ENCODE data around the gene IL15RA.

The IL15RA gene

DNA sequence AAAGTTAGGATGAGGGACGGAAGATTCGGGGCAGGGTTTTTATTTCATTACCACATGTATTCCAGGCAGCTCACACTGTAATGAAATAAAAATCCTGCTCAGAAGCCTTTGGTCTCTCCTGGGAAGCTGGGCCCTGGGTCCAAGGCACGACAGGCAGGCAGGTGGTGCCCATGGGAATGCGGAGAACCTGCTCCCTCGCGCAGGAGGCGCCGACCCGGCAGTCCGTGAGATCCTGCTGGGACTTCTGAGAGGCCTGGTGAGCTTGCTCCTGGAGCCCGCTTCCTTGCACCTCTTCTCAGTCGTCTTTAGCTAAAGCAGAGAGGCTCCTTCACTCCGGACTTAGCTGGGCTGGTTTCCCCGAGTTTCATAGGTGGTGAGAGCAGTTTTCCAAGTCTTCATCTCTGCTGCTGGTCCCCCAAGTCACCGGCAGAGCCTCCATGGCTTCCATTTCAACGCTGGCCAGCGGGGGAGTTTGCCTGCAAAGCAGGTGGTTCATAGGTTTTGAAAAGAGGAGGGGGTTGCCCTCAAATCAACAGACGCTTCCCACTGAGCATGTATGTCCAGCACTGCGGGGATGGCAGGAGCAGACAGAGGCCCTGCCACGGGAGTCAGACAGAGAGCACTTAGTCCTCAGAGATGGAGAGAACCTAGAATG, 24.5 kb downstream of the IL15RA start:
- TF ChIP-seq, protein P1, sequence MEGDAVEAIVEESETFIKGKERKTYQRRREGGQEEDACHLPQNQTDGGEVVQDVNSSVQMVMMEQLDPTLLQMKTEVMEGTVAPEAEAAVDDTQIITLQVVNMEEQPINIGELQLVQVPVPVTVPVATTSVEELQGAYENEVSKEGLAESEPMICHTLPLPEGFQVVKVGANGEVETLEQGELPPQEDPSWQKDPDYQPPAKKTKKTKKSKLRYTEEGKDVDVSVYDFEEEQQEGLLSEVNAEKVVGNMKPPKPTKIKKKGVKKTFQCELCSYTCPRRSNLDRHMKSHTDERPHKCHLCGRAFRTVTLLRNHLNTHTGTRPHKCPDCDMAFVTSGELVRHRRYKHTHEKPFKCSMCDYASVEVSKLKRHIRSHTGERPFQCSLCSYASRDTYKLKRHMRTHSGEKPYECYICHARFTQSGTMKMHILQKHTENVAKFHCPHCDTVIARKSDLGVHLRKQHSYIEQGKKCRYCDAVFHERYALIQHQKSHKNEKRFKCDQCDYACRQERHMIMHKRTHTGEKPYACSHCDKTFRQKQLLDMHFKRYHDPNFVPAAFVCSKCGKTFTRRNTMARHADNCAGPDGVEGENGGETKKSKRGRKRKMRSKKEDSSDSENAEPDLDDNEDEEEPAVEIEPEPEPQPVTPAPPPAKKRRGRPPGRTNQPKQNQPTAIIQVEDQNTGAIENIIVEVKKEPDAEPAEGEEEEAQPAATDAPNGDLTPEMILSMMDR (IDR thresholded peaks at IDR 0.05; ENCODE audit: low read depth, low read length), result no peak
- no peak for DNase-seq (ENCODE audit: low read depth in 2 of 2)
- H3K4me3 ChIP-seq (replicated peaks in 1 of 2; ENCODE audit: low read depth in 2 of 2, low read length in 2 of 2), result no peak overlapping the region

DNA sequence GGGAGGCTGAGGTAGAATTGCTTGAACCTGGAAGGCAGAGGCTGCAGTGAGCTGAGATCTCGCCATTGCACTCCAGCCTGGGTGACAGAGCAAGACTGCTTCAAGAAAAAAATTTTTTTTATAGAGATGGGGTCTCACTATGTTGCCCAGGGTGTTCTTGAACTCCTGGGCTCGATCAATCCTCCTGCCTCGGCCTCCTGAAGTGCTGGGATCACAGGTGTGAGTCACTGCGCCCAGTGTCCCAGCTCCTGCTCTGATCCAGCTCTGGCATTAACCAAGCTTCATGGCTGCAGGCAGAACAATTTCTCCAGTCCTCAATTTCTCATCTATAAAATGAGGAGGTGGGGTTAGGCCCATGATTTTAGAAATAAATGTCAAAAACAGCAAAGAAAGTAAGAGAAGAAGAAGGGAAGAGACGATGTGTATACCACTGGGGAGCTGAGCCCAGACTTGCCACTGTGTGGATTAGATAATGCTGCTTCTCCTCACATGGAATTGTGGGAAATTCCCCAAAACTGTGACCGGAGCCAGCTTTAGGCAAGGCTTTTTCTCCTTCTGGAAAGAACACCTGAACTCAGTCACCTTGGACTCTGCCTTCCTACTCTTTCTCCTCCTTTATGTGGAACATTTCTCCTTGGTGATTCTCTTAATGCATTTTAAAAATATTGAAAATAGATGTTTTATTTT, 25.5 kb downstream of the IL15RA start:
- no peak for DNase-seq (ENCODE audit: low read depth in 2 of 2)
- TF ChIP-seq, protein P1 (IDR thresholded peaks at IDR 0.05; ENCODE audit: low read depth, low read length), result no peak
- H3K4me3 ChIP-seq (replicated peaks in 1 of 2; ENCODE audit: low read depth in 2 of 2, low read length in 2 of 2), result no peak overlapping the region

DNA sequence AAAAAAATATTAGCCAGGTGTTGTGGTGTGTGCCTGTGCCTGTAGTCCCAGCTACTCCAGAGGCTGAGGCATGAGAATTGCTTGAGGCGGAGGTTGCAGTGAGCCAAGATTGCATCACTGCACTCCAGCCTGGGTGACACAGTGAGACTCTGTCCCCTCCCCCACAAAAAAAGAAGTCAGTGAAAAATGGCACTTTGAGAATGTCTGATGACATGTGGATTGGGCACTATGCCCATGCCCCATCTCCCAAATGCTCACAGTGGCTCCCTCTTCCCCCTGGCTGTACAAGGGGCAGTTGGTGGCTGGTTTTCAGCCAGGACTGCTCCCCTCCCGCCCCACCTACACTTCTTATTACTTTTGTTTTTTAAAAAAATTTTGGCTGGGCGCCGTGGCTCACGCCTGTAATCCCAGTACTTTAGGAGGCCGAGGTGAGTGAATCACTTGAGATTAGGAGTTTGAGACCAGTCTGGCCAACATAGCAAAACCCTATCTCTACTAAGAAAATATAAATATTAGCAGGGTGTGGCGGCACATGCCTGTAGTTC, 26.1 kb downstream of the IL15RA start:
- TF ChIP-seq, protein P1 (IDR thresholded peaks at IDR 0.05; ENCODE audit: low read depth, low read length), result no peak
- no peak overlapping the region for H3K4me3 ChIP-seq (replicated peaks in 1 of 2; ENCODE audit: low read depth in 2 of 2, low read length in 2 of 2)
- DNase-seq (ENCODE audit: low read depth in 2 of 2), result peak; percentile 60 to 74

DNA sequence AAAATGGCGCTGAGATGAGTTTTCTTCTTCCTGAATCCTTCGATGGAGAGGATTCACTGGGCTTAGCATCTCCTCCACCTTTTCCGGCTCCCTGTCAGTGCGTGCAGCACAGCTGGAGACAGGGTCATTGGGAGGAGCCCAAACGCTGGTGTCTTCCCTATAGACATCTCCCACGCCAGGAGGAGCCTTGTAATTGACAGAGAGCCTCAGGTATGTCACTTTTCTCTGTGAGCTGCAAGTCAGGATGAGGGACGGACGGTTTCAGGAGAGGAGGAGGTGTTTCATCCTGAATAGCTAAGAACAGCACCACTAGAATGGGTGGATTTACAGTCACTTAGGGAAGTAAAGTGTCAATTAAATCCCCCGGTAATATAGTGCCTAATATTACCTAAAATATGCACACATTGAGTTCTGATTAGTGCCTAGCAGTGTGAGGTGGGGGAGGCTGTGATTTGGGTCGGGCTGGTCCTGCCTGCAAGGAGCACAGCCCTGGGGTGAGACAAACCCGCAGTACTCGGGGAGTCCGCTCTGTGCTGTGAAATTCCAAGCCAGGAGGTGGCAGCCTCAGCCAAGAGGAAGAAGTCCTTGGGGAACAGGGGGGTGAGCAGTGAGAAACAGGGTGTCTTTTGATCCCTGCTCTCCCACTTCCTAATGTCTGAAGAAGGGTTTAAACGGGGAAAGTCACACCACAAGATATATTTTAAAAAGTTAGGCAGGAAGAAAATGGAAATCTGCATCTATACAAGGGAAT, 28.2 kb downstream of the IL15RA start:
- TF ChIP-seq, protein P1 (IDR thresholded peaks at IDR 0.05; ENCODE audit: low read depth, low read length), result peak; percentile 65
- peak; percentile 77 to 83 for DNase-seq (ENCODE audit: low read depth in 2 of 2)
- no peak overlapping the region for H3K4me3 ChIP-seq (replicated peaks in 1 of 2; ENCODE audit: low read depth in 2 of 2, low read length in 2 of 2)

DNA sequence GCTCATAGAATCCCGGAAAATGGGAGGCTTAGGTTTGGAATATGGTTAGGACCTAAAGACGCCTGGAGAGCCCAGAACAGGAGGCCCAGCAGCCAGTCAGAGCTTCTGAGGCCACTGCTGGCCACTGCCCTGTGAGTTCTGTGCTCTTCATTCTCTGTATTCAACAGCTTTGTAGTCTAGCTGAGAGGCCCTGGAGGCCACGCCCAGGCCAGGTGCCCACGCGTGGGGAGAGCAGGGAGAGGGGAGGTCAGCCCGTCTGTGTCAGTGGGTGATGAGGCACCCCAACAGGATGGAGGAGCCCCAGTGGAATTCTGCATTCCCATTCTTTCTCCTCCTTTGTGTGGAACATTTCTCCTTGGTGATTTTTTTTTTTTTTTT, 29.1 kb downstream of the IL15RA start:
- TF ChIP-seq, protein P1 (IDR thresholded peaks at IDR 0.05; ENCODE audit: low read depth, low read length), result no peak
- DNase-seq (ENCODE audit: low read depth in 2 of 2), result no peak
- no peak overlapping the region for H3K4me3 ChIP-seq (replicated peaks in 1 of 2; ENCODE audit: low read depth in 2 of 2, low read length in 2 of 2)

DNA sequence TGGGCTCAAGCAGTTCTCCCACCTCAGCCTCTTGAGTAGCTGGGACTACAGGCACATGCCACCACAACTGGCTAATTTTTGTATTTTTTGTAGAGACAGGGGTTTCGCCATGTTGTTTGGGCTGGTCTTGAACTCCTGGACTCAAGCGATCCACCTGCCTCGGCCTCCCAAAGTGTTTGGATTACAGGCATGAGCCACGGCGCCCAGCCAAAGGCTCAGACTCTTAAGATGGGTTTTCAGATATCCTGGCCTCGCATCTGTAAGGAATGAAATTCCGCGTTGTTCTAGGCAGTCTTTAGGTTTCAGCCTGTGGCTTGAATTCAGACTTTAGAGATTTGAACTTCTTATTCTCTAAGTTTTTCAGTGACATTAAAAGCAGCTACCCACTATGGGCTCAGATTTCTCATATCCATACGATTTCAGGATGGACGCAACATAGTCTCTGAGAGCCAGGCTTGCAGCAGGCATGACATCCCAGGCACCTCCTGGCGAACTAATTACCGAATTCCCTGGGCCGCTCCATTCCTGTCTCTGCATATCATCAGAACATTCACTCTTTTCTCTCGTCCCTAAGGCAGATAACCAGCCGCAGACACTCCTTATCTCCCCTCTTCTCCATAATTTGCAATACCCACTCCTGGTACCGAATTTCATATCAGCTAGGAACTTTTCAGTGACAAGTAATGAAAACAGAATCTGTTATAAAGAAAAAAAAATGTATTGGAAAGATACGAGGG, 29.7 kb downstream of the IL15RA start:
- no peak overlapping the region for H3K4me3 ChIP-seq (replicated peaks in 1 of 2; ENCODE audit: low read depth in 2 of 2, low read length in 2 of 2)
- TF ChIP-seq, protein P1 (IDR thresholded peaks at IDR 0.05; ENCODE audit: low read depth, low read length), result no peak

More for the DNA sequence above, 29.7 kb downstream of the IL15RA start:
- no peak for DNase-seq (ENCODE audit: low read depth in 2 of 2)

All from cardiac fibroblast (primary cell).